Ascending aorta (tissue), 2 donors: Measurements from ENCODE around the gene ARID1A. TPM values are rescaled to one million over a fixed set of nuclear protein-coding genes. Genes with fewer than 3 reads are reported as not detected.

Experiments
- DNase-seq, 2 donors: peaks; one replicate each; pipeline ENCODE4 v3.0.0-alpha.2; 2019; ENCODE audit warnings: low spot score in 2 of 2
- H3K27ac ChIP-seq, 2 donors: fragments of 200-600 bp; sonication (generic); one replicate each; pipeline ENCODE4 v1.5.1; 2016 to 2017; ENCODE audit warnings: mild to moderate bottlenecking in 1 of 2
- H3K27me3 ChIP-seq: fragments of 200-600 bp; sonication (generic); one replicate; pipeline ENCODE4 v1.5.1; 2017
- H3K36me3 ChIP-seq, 2 donors: fragments of 200-600 bp; sonication (generic); one replicate each; pipeline ENCODE4 v1.5.1; 2016
- H3K4me1 ChIP-seq, 2 donors: fragments of 200-600 bp; sonication (generic); one replicate each; pipeline ENCODE4 v1.5.1; 2016 to 2017; ENCODE audit warnings: mild to moderate bottlenecking in 1 of 2
- H3K4me3 ChIP-seq, 2 donors: fragments of 200-600 bp; sonication (generic); one replicate each; pipeline ENCODE4 v1.5.1; 2016 to 2017; ENCODE audit warnings: mild to moderate bottlenecking in 1 of 2
- H3K9me3 ChIP-seq, 2 donors: fragments of 200-600 bp; sonication (generic); one replicate each; pipeline ENCODE4 v1.5.1; 2016
- intact Hi-C: fragments of 100-400 bp; cut with DNase I; formaldehyde crosslinking; loops from one replicate; pipeline ENCODE4 v1.15.1; 2023
- total RNA-seq: library from RNA; depleted of rRNA; stranded (reverse); fragments of >200 nt; gene quantifications from one replicate; pipeline ENCODE4 v1.1.0, GENCODE V29; 2016
- TF ChIP-seq, protein P1 (sequence below), 3 experiments: fragments of 200-600 bp in 2 of 3; fragments of 450-650 bp in 1 of 3; sonication (generic) in 2 of 3; IDR thresholded peaks; one replicate each; pipeline ENCODE4 v1.5.1; 2016 to 2019; ENCODE audit warnings: antibody characterized with exemption in 3 of 3, mild to moderate bottlenecking in 1 of 3, moderate library complexity in 1 of 3

ARID1A gene
- total RNA-seq, 1 donor from 2014 or later = 104 TPM

- intact Hi-C loops = no loop called here
- peaks cover 0 to 31% of the 10 kb centered on the region in 2 donors for H3K4me1 ChIP-seq
These were observed 35.6 kb downstream of the ARID1A start for GRCh38 chr1:26731233-26731902.

DNA sequence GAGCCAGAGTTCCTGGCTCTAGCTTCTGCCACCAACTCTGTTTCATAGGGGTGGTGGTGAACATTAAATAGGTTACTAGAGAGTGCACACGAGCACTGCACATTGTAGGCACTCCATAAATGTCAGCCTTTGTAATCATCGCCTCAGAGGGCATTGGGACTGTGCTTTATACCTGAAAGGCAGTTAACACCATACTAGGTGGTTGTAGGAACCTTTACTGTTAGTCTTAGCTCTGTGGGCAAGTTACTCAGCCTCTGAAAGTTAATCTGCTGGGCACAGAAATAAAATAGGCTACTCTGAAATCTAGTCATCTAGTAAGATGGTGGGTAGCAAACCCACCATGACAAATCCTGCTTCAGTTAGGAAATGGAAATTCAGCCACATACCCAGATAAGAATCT, 37.6 kb downstream of the ARID1A start:
- no peaks in the 10 kb centered on the region for H3K9me3 ChIP-seq
- intact Hi-C loops = no loop called here
- no peaks in the 10 kb centered on the region for H3K27me3 ChIP-seq
- no peak overlapping the region for H3K4me3 ChIP-seq
- H3K27ac ChIP-seq = peak overlapping the region in 1 of 2 donors; percentile 0
- H3K4me1 ChIP-seq = peaks cover 0 to 16% of the 10 kb centered on the region in 2 donors
- H3K36me3 ChIP-seq = peaks cover 59 to 81% of the 10 kb centered on the region in 2 donors
- TF ChIP-seq, protein P1, sequence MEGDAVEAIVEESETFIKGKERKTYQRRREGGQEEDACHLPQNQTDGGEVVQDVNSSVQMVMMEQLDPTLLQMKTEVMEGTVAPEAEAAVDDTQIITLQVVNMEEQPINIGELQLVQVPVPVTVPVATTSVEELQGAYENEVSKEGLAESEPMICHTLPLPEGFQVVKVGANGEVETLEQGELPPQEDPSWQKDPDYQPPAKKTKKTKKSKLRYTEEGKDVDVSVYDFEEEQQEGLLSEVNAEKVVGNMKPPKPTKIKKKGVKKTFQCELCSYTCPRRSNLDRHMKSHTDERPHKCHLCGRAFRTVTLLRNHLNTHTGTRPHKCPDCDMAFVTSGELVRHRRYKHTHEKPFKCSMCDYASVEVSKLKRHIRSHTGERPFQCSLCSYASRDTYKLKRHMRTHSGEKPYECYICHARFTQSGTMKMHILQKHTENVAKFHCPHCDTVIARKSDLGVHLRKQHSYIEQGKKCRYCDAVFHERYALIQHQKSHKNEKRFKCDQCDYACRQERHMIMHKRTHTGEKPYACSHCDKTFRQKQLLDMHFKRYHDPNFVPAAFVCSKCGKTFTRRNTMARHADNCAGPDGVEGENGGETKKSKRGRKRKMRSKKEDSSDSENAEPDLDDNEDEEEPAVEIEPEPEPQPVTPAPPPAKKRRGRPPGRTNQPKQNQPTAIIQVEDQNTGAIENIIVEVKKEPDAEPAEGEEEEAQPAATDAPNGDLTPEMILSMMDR (IDR thresholded peaks at IDR 0.05) = no peak
- DNase-seq = no peak

More at GRCh38 chr1:26731233-26731902, 35.6 kb downstream of the ARID1A start:
- TF ChIP-seq, protein P1 (IDR thresholded peaks at IDR 0.05) = no peak
- H3K27ac ChIP-seq = no peak overlapping the region
- DNase-seq = no peak
- H3K36me3 ChIP-seq = peaks cover 48 to 61% of the 10 kb centered on the region in 2 donors
- H3K27me3 ChIP-seq = no peaks in the 10 kb centered on the region
- H3K9me3 ChIP-seq = no peaks in the 10 kb centered on the region
- no peak overlapping the region for H3K4me3 ChIP-seq

- TF ChIP-seq, protein P1 (IDR thresholded peaks at IDR 0.05) = no peak
- DNase-seq = no peak
- intact Hi-C loops = no loop called here
- H3K9me3 ChIP-seq = no peaks in the 10 kb centered on the region
- H3K4me3 ChIP-seq = no peak overlapping the region
- H3K4me1 ChIP-seq = peaks cover 0 to 10% of the 10 kb centered on the region in 2 donors
- peak overlapping the region in 1 of 2 donors; percentile 0 for H3K27ac ChIP-seq
- H3K27me3 ChIP-seq = no peaks in the 10 kb centered on the region
- peaks cover 63 to 85% of the 10 kb centered on the region in 2 donors for H3K36me3 ChIP-seq
These were observed 38.2 kb downstream of the ARID1A start for GRCh38 chr1:26733982-26734381.

DNA sequence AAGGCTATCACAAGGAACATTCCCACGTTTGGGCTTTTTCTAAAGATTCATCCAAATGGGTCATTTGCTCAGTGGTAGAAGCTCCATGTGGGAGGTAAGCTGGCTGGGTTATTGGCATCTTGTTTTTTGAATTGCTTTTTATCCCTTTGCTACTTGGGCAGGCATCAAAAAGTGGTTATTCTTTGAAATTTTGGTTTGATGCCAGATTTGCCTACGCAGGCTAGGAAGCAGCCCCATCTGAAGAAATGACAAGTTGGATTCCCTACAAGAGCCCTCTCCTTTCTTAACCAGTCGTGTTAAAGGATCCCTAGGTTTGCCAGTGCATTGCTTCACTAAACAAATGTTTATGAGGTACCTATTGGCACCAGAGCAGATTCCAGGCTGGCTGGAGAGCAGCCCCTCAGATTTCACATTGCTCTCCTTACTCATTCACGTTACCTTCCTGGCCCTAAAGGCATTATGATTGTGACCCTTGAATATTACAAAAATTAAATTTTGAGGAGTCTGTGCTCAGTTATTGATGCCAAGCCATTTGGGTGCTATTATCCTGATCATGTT, 38.8 kb downstream of the ARID1A start:
- no peaks in the 10 kb centered on the region for H3K27me3 ChIP-seq
- intact Hi-C loops = no loop called here
- no peak for DNase-seq
- peaks cover 0 to 10% of the 10 kb centered on the region in 2 donors for H3K4me1 ChIP-seq
- peak overlapping the region in 1 of 2 donors; percentile 26 for H3K27ac ChIP-seq
- TF ChIP-seq, protein P1 (IDR thresholded peaks at IDR 0.05) = no peak
- H3K9me3 ChIP-seq = no peaks in the 10 kb centered on the region
- peaks cover 66 to 83% of the 10 kb centered on the region in 2 donors for H3K36me3 ChIP-seq
- no peak overlapping the region for H3K4me3 ChIP-seq

DNA sequence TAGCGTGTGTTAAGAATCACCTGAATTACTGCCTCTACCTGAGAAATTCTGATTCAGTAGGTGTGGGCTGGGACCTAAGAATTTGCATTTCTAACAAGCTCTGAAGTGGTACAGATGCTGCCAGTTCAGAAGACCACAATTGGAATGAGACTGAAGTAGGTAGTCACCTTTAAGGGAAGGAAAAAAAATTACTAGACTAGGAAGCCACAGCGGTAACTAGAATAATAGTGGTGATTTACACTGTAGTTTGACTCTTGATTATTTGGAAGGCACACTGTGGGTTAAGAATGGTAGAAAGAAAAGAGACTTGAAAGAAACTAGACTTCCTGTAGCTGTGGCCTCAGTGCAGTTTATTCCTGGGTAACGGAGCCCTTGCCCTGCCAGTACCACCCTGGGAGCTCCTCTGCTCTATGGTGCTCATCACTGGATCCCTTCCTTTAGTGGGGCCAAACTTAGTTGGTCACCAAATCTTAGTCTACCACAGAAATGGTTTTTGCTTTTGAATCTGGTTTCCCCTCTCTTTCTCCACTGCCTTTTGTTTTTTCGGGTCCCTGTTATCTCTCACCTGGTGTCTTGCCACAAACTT, 43.6 kb downstream of the ARID1A start:
- H3K9me3 ChIP-seq = no peaks in the 10 kb centered on the region
- no peak overlapping the region for H3K27ac ChIP-seq
- H3K27me3 ChIP-seq = no peaks in the 10 kb centered on the region
- H3K36me3 ChIP-seq = peaks cover 38 to 50% of the 10 kb centered on the region in 2 donors
- H3K4me1 ChIP-seq = peaks cover 0 to 11% of the 10 kb centered on the region in 2 donors
- intact Hi-C loops = no loop called here
- no peak overlapping the region for H3K4me3 ChIP-seq
- no peak for DNase-seq
- TF ChIP-seq, protein P1 (IDR thresholded peaks at IDR 0.05) = no peak
